Kidney glomerular epithelial cell (primary cell): ENCODE data around the gene SERTAD2.

Source experiments
- DNase-seq: peaks from one replicate; lab custom pipeline; 2025; lab: John Stamatoyannopoulos, UW

Gene SERTAD2

DNA sequence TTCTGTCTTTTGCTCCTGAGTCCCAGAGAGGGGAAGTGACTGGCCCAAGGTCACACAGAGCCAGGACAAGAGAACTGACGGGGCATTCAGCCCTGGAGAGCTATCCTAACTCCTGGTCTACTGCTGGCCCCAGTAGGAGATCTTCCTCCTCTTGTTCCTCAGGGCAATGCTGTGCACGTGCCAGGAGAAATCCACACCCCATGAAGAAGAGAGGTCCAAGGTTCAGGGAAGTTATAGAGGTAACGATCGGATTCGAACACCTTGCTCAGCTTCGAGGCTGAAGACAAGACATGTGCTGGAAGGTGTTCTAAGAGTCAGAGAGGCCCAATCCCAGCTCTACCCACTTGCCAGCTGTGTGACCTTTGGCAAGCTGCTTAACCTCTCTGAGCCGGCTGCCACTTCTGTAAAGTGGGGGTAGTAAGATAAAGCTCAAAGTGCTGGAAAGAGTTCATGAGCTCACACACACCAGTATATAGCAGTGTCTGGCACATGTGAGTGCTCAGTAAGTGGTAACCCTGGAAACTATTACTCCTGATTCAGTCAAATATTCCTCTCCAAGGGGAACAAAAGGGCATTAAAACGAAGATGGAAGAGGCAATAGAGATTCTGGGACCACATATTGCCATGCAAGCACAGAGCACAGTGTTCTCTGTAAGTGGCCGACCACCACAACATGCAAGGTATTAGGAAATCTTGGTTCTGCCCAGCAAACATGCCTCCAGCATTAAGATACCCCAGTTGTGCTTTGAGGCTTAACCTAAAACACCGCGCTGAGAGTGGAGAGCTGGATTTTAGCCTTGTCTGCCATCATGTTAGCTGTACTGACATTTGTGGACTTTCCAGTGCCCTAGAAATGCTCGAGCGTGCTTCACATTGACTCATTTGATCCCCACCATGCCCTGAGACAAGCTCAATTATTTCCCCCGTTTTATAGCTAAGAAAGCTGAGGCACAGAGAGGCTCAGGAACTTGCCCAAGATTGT, 25.6 kb downstream of the SERTAD2 start:
- DNase-seq = no peak

DNA sequence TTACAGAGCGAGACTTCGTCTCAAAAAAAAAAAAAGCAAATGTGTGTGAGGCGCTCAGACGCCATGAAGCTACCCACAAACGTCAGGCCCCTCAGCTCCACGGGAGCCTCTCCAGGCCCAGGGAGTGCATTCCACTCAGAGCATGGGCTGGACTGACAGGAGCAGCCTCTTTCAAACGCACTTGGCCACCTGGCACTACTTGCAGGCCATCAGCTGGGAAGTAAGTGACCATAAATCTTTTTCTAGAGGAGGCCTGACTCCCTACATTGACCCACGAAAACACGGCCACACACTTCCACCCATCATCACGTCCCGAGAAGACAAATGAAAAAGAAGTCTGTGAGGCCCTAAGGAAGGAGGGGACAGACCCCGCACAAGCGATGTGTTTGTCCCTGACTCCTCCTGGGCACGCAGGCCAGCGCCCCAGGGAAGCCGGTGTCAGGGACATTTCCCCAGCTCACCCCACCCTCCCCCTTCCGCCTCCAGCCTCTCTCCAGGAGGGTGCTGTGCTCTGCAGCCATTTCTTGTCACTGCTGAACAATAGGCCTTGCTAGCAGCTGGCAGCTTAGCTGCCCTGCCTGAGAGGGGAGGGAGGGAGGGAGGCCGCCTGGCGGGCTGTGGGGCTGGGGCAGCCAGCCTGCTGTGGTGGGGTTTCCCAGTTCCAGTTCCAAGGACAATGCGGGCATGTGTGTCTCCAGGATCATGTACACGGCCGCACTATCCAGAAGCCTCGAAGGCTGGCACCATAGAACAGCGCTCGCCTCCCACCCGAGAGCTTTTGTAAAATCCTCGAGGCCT, 26.6 kb downstream of the SERTAD2 start:
- no peak for DNase-seq

DNA sequence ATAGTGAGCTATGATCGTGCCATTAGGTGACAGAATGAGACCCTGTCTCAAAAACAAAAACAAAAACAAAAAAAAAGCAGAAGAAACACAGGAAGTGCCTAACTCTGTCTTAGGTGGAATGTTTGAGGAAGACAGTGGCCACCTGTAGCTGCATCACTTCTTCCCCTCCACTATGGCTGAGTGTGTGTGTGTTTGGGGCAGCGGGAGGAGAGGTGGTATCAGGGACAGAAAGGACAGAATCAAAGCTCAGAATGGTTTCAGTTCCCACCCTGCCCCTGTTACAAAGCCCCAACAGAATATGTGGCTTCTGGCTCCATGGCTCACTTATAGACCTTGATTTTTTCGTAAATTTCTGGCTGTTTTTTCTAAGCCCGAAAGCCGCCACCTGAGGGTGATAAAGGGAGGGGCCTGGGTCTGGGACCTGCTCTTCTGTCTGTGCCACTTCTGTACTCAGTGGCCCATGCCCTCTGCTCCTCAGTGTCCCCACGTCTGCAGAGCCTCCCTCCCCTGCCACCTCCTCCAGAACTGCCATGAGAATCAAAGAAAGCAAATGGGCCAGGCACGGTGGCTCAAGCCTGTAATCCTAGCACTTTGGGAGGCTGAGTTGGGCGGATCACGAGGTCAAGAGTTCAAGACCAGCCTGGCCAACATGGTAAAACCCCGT, 27.4 kb downstream of the SERTAD2 start:
- DNase-seq = no peak

DNA sequence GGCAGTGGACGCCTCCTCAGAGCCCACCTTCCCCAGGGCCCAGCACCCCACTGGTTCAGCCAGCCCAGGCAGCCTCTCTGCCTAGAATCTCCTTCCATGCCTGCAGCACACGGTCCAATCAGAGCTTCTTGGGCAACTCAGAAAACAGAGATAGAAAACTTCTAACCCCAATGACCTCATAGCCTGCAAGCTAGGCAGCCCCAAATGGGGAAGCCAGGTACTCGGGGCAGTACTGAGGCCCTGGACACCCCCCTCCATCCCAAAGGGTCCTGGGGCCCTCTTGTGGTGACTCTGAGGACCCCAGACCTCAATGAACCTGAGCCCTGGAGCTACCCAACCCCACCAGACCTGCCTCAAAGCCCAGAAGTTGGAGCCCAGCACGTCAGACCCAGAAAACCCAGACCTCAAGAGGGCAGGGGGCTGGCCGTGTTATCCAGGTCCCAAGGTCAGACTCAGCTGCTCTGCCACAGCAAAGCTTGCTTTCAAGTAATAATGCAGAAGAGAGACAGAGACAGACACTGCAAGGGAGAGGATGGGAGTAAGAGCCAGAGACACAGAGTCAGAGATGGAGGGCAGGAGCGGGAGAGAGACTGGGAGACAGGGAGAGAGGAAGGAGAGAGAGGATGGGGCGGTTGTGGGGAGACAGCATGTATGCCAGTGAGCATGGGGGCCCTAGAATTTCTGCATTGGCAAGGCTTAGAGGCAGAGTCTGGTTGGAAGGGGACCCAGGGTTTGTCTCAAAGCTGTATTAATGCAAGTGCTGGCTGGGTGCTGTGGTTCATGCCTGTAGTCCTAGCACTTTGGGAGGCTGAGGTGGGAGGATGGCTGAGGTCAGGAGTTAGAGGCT, 28.2 kb downstream of the SERTAD2 start:
- no peak for DNase-seq

DNA sequence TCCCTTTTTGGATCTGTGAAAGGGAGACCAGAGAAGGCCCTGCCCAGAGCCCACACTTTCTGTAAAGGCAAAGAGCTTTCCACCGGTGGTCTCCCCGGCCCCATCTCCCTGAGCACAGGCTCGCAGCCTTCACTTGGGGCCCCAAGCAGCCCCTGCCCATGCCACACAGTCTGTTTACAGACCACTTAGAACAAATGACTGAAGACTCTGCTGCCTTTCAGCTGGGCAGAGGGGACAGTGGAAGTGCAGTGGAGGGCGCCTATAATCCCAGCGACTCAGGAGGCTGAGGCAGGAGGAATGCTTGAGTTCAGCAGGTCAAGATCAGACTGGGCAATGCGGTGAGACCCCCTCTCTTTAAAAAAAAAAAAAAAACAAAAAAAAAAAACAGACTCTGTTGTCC, 28.9 kb downstream of the SERTAD2 start:
- DNase-seq = no peak

DNA sequence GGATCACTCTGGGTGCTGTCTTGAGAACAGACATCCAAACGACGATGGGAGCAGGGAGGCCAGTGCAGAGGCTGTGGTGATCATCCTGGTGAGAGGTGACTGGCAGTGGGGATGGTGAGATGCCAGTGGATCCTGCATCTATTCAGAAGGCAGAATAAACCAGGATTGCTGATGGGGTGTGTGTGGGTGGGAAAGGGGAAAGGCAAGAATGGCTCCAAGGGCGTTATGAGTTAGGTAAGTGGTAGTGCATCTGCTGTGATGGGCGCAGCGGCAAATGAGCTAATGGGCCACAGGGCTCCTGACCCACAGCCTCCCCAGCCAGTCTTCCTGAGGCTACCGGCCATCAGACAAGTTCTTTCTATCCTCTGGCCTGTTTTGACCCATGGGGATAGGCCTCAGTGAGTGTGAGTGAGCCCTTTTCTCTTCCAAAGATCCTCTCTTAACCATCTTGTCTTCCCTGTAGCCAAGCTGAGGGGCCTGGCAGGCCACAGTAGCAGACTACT, 29.6 kb downstream of the SERTAD2 start:
- no peak for DNase-seq

DNA sequence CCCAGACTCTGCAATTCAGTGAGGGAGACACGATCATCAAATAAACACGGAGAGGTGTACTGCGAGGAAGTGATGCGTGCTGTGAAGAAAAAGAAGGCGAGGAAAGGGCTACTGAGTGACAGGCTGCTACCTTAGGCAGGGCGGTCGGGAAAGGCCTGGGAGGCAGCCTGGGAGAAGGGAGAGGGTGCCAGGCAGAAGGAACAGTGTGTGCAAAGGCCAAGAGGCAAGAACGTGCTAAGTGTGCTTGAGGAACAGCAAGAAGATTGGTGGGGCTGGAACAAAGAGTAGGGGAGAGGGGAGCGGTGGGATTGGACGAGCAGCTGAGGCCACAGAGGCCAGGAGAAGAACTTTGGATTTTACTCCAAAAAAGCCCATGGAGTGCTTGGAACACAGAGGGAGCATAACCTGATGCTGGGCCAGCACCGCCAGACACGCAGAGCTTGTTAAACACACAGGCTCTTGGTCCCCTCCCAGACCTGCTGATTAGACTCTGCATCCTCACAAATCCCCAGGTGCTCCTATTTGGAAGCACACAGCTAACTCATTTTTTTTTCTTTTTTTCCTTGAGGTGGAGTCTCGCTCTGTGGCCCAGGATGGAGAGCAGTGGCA, 30.4 kb downstream of the SERTAD2 start:
- DNase-seq = no peak

DNA sequence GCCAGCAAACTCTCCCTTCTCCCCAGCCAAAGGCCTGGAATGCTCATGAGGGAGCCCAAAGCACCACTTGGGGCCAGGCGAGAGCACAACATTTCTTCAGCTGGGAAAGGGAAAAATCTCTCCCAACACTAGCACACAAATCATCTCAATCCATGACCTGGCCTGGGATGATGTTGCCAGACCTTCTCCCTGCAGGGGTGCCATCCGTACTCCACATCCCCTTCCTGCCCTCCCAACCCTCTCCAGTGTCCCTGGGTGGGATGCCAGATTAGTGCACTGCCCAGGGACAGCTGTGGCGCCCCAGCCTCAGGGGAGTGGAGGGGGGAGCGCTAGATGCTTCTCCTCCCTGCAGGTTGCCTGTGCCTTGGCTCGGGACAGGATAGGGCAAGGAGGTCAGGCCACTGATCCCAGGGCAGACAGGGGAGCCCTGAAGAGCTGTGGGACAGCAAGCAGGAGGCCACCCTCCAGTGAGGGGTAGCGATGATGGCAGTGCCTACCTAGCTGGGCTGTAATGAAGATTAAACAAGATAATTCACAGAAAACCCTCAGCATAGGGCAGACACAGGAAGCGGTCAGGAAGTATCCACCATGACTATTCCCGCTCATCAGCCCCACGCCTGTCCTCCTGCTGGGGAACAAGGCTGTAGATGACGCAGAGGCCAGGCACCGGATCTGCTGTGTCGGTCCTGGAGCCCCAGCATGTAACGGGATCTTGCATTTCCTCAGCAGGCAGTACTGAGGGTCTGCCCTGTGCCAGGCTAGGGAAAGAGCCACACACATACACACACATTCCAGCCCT, 31.1 kb downstream of the SERTAD2 start:
- DNase-seq = no peak

DNA sequence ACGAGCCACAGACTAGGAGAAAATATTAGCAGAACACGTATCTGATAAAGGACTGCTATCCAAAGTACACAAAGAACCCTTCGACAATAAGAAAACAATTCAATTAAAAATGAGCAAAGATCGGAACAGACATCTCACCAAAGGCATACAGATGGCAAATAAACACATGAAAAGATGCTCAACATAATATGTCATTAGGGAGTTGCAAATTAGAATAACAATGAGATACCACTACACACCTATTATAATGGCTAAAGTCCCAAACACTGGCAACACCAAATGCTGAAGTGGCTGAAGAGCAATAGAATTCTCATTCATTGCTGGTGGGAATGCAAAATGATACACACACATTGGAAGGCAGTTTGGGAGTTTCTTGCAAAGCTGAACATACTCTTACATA, 33.1 kb downstream of the SERTAD2 start:
- DNase-seq = no peak

DNA sequence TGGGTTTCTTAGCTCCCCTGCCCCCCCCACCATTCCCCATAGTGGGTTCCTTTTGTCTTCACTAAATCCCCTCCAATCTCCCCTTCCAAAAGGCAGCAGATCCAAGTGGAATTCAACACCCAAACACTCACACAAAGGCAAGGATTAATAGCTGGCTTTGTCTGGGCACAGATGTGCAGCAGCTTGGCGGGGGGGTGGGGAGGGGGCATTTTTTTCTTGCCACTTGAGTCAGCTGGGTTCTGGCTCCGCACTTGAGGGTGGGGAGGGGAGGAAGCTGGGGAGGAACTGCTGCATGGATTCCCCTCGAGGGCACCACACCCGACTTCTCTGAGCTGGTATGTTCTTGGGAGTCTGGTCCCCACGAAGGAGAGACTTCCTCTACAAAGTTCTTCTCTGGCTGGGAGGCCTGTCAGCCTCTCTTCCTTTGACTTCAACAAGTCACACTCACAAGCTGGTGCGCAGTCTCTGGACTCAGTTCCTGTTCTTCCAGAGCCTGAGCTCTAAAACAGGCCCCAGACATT, 36.0 kb downstream of the SERTAD2 start:
- no peak for DNase-seq

DNA sequence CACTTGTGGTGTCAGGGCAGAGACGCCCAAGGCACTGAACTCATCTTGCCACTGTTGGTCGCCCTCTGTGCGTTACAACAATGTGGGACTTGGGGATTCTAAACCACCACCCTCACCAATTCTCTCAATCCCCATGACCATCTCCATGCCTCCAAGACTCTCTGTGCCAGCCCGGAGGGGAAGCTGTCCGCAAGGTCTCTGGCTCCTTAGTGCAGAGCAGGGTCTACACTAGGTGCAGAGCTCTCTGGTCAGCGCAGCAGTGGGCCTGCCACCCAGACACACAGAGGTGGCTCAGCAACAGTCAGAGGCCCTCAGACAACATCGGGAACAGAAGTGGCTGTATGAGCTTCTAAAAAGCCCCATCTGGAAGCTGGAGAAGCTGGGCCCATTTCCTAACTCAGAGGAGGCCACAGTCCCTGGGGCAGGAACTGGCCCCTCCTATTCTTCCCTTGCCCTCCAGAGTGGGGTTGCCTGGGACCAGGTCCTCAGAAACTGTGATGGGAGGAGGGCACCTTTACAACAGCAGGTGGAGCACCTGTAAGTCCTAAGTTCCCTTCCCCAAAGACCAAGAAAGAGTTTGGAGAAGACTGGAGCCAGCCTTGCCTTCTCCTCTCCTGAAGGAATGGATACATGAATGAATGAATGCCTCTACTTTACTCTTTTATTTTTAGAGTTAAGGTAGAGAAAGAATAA, 37.7 kb downstream of the SERTAD2 start:
- no peak for DNase-seq

DNA sequence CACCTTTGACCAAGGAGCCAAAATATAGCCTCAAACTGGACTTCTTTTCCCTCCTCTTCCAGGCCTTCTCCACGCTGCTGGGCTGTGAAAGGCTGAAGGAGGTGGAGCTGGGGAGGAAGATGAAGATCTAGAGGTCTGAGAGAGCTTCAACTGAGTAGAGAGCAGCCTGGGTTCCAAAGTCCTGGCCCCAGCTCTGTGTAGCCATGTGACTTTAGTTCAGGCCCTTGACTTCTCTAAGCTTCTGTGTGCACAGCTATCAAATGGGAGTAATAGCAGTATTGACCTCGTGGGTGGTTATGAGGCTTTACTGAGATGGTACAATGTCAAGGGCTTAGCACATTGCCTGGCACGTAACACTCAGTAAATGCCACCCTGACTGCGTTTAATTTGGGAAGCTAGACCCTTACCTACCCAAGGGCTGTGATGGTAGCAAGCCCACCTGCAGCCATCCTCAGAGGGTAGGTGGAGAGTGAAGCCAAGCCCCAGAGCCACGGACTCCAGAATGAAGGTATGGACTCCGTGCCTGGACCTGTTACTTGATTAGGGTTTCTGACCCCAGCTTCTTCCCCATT, 38.4 kb downstream of the SERTAD2 start:
- DNase-seq = no peak

DNA sequence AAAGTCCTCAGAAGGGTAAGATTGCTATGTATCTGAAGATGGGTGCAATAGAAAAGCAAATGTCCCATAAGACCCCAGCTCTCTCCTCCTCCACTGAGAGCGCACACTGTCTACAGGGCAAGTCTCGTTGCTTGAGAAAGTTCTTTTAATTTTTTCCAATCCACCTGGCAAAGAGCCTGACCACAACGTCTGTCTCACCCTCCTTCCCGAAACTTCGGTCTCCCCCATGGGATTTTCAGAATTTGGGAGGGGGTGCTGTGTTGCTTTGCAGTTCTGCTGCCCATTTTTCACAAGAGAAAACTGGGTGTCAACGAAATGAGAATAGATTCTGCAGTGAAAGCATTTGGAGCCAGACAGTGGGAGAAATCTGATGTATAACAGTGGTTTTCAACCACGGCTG, 40.4 kb downstream of the SERTAD2 start:
- no peak for DNase-seq

DNA sequence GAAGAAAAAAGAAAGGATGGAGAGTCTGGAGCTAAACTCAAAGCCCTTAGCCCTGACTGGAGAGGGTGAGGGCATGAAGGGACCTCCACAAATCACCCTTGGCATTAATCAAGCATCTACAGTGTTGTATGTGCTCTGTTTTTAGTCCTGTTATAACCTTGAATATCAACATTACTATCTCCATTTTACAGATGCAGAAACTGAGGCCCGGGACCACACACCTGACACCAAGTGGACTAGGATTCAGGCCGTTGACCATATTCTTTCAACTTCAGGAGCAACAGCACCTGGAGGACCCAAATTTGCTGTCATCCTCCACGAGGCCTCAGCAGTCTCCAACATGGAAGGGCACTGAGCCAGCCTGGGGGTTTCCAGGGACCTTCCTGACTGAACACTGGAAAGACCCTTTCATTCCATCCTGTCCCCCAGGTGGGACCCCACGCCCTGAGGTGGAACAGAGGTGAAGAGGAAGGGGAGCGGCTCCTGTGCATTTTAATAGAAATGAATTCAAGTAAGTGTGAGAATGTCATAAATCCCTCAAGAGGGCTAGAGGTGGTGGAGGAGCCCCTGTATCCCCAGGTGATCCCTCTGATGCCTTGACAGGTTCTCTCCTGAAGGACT, 41.0 kb downstream of the SERTAD2 start:
- DNase-seq = no peak

DNA sequence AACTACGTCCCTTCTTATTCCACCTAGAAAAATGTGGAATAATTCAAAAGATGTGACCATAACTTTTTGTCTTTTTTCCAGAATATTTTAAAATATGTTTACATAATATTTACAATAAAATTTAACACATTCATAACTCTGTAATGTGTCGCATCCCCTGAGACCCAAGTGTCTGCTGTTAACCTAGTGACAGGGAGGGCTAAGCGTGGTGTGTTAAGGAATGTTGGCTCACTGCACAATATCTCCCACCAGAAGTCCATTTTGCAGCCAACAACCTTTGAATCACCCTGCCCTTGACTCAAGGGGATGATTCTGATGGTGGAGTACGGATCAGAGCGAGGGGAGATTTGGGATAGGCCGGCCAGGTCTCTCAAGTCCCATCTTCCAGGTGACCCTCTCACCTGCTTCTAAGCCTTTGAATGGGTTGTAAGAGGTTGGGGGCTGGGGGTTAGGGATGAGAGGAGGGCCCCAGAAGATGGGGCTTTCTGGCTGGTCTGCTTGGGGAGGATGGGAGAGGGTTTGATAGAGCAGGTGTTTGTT, 43.3 kb downstream of the SERTAD2 start:
- no peak for DNase-seq

DNA sequence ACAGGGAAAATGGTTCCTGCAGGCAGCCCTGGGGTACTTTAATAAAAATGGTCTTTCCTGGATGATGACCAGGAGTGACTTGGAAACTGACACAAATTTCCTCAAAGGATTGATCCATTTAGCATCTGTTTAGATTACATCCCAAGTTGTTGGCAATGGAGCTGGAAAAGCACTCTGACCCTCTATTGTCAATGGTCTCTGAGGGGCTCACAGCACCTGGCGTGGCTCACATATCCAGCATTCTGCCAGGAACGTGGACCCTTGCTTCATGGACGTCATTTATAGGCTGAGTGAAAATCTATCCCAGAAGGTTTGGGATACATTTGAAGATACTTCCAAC, 43.8 kb downstream of the SERTAD2 start:
- no peak for DNase-seq

DNA sequence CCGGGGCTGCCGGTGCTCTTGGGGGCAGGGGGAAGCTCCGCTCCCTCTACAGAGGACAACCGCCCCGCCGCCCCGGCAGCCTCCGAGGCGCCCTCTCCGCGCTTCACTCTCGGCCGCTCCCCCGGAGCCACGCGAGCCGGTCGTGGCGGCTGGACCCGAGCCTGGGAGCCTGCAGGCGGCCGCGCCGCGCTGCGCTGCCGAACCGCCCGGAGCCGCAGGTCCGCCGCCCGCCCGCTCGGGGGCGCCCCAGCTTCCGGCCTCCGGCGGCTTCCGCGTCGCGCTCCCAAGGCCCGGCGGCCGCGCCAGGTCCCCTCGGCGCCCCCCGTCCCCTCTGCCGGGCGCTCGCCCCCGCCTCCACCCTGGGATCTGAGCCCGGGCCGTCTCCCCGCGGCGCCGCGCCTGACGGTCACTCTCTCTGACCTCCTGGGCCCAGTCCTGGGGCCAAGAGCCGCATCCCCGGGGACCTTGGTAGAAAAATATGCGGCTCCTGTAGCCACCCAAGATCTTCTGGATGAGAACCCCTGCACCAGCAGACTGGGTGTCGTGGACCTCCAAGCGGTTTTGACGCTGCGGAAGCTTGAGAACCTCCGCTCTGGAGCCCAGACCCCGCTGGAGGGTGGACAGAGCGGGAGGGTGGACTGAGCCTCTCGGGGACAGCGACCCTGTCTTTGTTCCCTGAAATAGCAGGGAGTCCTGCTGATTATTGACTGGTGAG, 44.3 kb downstream of the SERTAD2 start:
- no peak for DNase-seq

DNA sequence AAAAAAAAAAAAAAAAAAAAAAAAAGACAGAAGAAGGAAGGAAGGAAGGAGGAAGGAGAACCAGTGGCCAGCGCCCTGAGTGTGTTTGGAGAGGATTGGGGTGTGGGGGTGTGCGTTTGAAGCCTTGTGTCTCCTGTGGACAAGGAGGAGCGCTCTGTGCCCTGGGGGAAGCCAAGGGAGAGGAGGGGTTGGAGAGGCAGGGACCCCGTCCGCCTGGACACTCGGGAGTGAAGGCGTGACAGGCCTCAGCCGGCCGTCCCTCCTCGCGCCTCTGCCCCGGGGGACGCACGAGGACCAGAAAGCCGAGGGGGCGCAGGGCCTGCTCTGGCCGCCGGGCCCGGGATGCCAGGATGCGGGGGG, 44.9 kb downstream of the SERTAD2 start:
- DNase-seq = no peak
